Activated CD8-positive, alpha-beta T cell treated with anti-CD3 and anti-CD28 coated beads for 36 hours (primary cell): ENCODE results near the gene NT5DC1. TPM values are rescaled to one million over a fixed set of nuclear protein-coding genes. Genes with fewer than 3 reads are reported as not detected.

Experiments
- ATAC-seq: fragments of 200-7000 bp; cut with Tn5 transposase; one replicate; pipeline ENCODE4 v1.10.0; 2021; ENCODE audit warnings: mild to moderate bottlenecking, moderate library complexity
- CTCF ChIA-PET: fragments of 350-600 bp; sonication (Branson Sonifier 250); formaldehyde crosslinking; loops from one replicate; lab custom pipeline; 2021; ENCODE audit warnings: antibody characterized with exemption; lab: Charles Lee
- POLR2A ChIA-PET: fragments of 350-600 bp; sonication (Branson Sonifier 250); formaldehyde crosslinking; loops from one replicate; lab custom pipeline; 2021; ENCODE audit warnings: antibody characterized with exemption; lab: Charles Lee
- DNase-seq: peaks from one replicate; pipeline ENCODE4 v3.0.0-alpha.2; 2020
- H3K27ac Mint-ChIP-seq: one replicate; pipeline ENCODE4 v1.8.0; 2021; ENCODE audit warnings: mild to moderate bottlenecking, mixed read lengths
- H3K27me3 Mint-ChIP-seq: one replicate; pipeline ENCODE4 v1.8.0; 2021; ENCODE audit warnings: mixed read lengths
- H3K36me3 Mint-ChIP-seq: one replicate; pipeline ENCODE4 v1.8.0; 2021; ENCODE audit warnings: low read depth, mixed read lengths
- H3K4me1 Mint-ChIP-seq: one replicate; pipeline ENCODE4 v1.8.0; 2021; ENCODE audit warnings: low read depth, mixed read lengths
- H3K4me3 Mint-ChIP-seq: one replicate; pipeline ENCODE4 v1.8.0; 2021; ENCODE audit warnings: mild to moderate bottlenecking, moderate library complexity, mixed read lengths
- H3K9me3 Mint-ChIP-seq: one replicate; pipeline ENCODE4 v1.8.0; 2021; ENCODE audit warnings: mixed read lengths
- CTCF ChIP-seq: fragments of 200-600 bp; IDR thresholded peaks from one replicate; pipeline ENCODE4 v1.8.0; 2022; ENCODE audit warnings: antibody characterized with exemption, mild to moderate bottlenecking
- intact Hi-C: fragments of 100-400 bp; cut with micrococcal nuclease; formaldehyde crosslinking; loops from one replicate; pipeline ENCODE4 v1.10.0; 2022
- total RNA-seq, 2 experiments: library from RNA; stranded (reverse); gene quantifications; one replicate each; pipeline ENCODE4 v1.2.3, GENCODE V29; 2021

NT5DC1 gene
- total RNA-seq, 2 experiments from 2014 or later = 47.8 to 53.3 TPM

GRCh38 chr6:116066789-116067188, 33.9 kb upstream of the NT5DC1 start:
- no peaks in the 10 kb centered on the region for H3K9me3 Mint-ChIP-seq
- DNase-seq (no peak), ATAC-seq (no peak)
- ChIA-PET POLR2A (no interaction called here), CTCF (no interaction called here)
- no peaks in the 10 kb centered on the region for H3K4me1 Mint-ChIP-seq
- peaks cover 15% of the 10 kb centered on the region for H3K27me3 Mint-ChIP-seq
- H3K36me3 Mint-ChIP-seq = no peaks in the 10 kb centered on the region
- TF ChIP-seq CTCF = no peak
- intact Hi-C loops = no loop called here
- no peak overlapping the region for H3K4me3 Mint-ChIP-seq
- no peak overlapping the region for H3K27ac Mint-ChIP-seq

- no peak overlapping the region for H3K27ac Mint-ChIP-seq
- H3K4me1 Mint-ChIP-seq = peaks cover 5% of the 10 kb centered on the region
- H3K4me3 Mint-ChIP-seq = no peak overlapping the region
- CTCF ChIA-PET = interaction anchor here (1.3 kb wide), 1 partner anchor 59 kb away, joined by 3 read pairs; no protein-coding TSS in a partner anchor
- TF ChIP-seq CTCF = no peak
- H3K27me3 Mint-ChIP-seq = peaks cover 15% of the 10 kb centered on the region
- H3K9me3 Mint-ChIP-seq = no peaks in the 10 kb centered on the region
- POLR2A ChIA-PET = no interaction called here
- ATAC-seq = no peak
- intact Hi-C loops = no loop called here
- H3K36me3 Mint-ChIP-seq = no peaks in the 10 kb centered on the region
- no peak for DNase-seq
Observed at GRCh38 chr6:116070101-116070500, 30.6 kb upstream of the NT5DC1 start.

GRCh38 chr6:116070616-116071389, 29.9 kb upstream of the NT5DC1 start:
- H3K27me3 Mint-ChIP-seq = peaks cover 13% of the 10 kb centered on the region
- intact Hi-C loops = no loop called here
- H3K9me3 Mint-ChIP-seq = no peaks in the 10 kb centered on the region
- no peak for DNase-seq
- no peak for TF ChIP-seq CTCF
- ChIA-PET CTCF (interaction anchor here (0.9 to 1.3 kb wide), 2 partner anchors 16 to 60 kb away, joined by 3 read pairs; no protein-coding TSS in a partner anchor), POLR2A (no interaction called here)
- no peak overlapping the region for H3K27ac Mint-ChIP-seq
- H3K36me3 Mint-ChIP-seq = no peaks in the 10 kb centered on the region
- ATAC-seq = no peak
- no peak overlapping the region for H3K4me3 Mint-ChIP-seq
- peaks cover 5% of the 10 kb centered on the region for H3K4me1 Mint-ChIP-seq

GRCh38 chr6:116072368-116072767, 28.3 kb upstream of the NT5DC1 start:
- peak; percentile 19 for DNase-seq
- Mint-ChIP-seq H3K4me3 (no peak overlapping the region), H3K27me3 (peaks cover 8% of the 10 kb centered on the region), H3K36me3 (no peaks in the 10 kb centered on the region), H3K9me3 (no peaks in the 10 kb centered on the region), H3K4me1 (peaks cover 5% of the 10 kb centered on the region), H3K27ac (no peak overlapping the region)
- POLR2A ChIA-PET = no interaction called here
- intact Hi-C loops = no loop called here
- TF ChIP-seq CTCF = no peak
- peak; percentile 45 for ATAC-seq
- CTCF ChIA-PET = no interaction called here

- ATAC-seq (no peak), DNase-seq (no peak)
- Mint-ChIP-seq H3K4me1 (peaks cover 5% of the 10 kb centered on the region), H3K27ac (no peak overlapping the region), H3K4me3 (no peak overlapping the region), H3K9me3 (no peaks in the 10 kb centered on the region), H3K27me3 (peaks cover 9% of the 10 kb centered on the region), H3K36me3 (no peaks in the 10 kb centered on the region)
- TF ChIP-seq CTCF = no peak
- intact Hi-C loops = no loop called here
- CTCF ChIA-PET = no interaction called here
- POLR2A ChIA-PET = no interaction called here
Observed at GRCh38 chr6:116073765-116074440, 26.8 kb upstream of the NT5DC1 start.
